Skeletal muscle satellite cell (primary cell): ENCODE measurements around the gene ACSF2.
"Not testable (repeated sequence)": the region's sequence is repeated elsewhere in the genome, so short reads cannot be mapped to it uniquely, and the experiment has no call there.

Source experiments
- H3K27me3 ChIP-seq: 2 replicates; pipeline ENCODE4 v1.7.0; 2013; ENCODE audit warnings: low read length; ENCODE audit not compliant: control insufficient read depth, insufficient read depth
- H3K36me3 ChIP-seq: 2 replicates; pipeline ENCODE4 v1.7.0; 2013; ENCODE audit warnings: mild to moderate bottlenecking, control low read depth, low read length; ENCODE audit not compliant: insufficient read depth
- H3K4me1 ChIP-seq: 2 replicates; pipeline ENCODE4 v1.7.0; 2013; ENCODE audit warnings: low read length; ENCODE audit not compliant: control insufficient read depth, insufficient read depth
- H3K4me2 ChIP-seq: 2 replicates; pipeline ENCODE4 v1.7.0; 2013; ENCODE audit warnings: mild to moderate bottlenecking, low read length
- H3K4me3 ChIP-seq: 2 replicates; pipeline ENCODE4 v1.7.0; 2013; ENCODE audit warnings: low read length
- H3K9ac ChIP-seq: 2 replicates; pipeline ENCODE4 v1.7.0; 2013; ENCODE audit warnings: mild to moderate bottlenecking, low read depth, low read length, moderate library complexity
- H3K9me3 ChIP-seq: replicated peaks from 2 replicates; pipeline ENCODE4 v1.7.0; 2013; ENCODE audit warnings: mild to moderate bottlenecking, control low read depth, low read length

ACSF2 gene

DNA sequence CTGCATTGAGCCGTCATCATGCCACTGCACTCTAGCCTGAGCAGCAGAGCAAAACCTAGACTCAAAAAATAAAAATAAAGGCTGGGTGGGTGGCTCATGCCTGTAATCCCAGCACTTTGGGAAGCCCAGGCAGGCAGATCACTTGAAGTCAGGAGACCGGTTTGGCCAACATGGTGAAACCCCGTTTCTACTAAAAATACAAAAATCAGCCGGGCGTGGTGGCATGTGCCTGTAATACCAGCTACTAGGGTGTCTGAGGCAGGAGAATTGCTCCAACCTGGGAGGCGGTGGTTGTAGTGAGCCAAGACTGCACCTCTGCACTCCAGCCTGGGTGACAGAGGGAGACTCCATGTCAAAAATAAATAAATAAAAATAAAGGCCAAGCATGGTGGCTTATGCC, 2.1 kb downstream of the ACSF2 start:
- H3K27me3 ChIP-seq, H3K4me2 ChIP-seq, H3K4me3 ChIP-seq, H3K9me3 ChIP-seq, H3K36me3 ChIP-seq, H3K9ac ChIP-seq: not testable (repeated sequence)
- peaks cover 33% of the 10 kb centered on the region for H3K4me1 ChIP-seq

DNA sequence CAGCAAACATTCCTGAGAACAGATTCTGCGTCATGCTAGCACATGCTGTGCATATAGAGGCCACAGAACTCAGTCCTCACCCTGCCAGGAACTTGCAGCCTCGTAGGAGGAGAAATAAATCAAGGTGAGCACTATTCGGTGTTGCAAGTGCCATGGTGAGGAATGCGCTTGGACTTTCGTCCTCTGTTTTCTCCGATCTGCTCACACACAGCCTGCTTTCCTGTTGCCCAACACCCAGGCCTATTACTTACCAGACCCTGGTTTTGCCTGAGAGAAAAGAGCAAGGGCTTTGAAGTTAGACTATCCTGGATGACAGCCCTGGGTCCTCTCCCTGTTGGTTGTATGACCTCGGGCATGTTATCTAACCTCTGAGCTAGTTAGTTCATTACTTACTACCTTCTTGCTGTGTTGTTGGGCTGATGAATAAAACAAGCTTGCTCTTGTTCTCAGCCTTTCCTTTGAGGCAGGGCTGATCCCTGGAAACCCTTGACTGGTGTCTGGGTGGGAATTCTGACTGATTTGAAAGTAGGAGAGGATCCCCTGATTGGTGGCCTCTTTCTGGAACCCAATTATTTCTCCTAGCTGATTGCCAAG, 2.9 kb downstream of the ACSF2 start:
- Histone ChIP-seq H3K4me2 (no peak overlapping the region), H3K4me3 (no peak overlapping the region), H3K9ac (no peak overlapping the region), H3K9me3 (no peaks in the 10 kb centered on the region), H3K4me1 (peaks cover 27% of the 10 kb centered on the region), H3K27me3 (no peaks in the 10 kb centered on the region), H3K36me3 (no peaks in the 10 kb centered on the region)

DNA sequence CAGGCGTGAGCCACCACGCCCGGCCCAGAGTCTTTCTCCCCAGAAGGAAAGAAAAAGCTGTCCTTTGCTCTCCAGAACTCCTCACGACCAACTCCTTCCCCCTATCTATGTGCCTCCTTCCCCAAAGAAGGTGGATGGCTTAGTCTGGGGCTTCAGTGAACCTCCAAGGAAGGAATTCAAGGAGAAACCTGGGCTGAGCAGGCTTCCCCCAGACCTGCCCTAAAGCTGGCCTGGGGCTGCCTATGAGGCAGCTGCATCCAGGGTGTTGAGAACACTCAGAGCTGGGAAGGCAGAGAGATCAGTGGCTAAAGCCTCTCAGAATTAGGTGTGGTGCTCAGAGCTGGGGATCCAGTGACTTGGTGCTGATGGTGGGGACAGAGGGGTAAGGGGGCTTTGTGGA, 3.8 kb downstream of the ACSF2 start:
- Histone ChIP-seq H3K4me3 (no peak overlapping the region), H3K4me1 (peaks cover 18% of the 10 kb centered on the region), H3K9me3 (no peaks in the 10 kb centered on the region), H3K9ac (no peak overlapping the region), H3K4me2 (no peak overlapping the region), H3K27me3 (no peaks in the 10 kb centered on the region), H3K36me3 (no peaks in the 10 kb centered on the region)

DNA sequence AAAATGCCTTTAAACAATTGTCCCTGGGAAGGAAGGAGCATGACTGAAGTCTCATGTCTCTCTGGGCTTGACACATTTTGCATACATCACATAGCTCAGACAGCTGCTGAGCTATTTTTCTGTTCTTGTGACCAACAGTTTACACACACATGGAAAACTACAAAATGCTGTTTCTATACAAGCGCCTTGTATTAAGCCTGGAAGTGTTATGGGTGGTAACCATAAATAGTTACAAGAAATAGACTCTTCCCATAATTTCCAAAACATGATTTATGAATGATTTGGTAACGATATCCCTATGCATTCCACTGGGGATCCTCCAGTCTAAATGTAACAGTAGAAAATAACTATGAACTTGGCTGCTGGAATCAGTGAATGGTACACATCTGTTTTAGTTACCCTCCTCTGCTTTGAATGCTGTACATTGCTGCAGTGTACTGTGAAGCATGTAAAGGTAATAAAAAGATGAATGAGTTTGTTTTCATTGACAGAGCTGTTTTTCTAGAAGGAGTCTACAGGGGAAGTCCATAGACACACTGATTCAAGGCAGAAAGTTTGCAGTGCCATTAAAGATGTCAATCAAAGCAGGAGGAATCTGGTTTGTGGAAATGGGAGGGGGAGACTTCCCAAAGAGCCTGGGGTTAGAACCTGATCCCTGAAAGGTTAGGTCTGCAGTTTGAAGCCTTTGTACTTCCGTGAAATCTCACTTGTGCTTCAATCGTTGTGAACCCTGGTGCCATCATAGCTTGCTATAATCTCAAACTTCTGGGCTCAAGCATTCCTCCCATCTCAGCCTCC, 5.0 kb downstream of the ACSF2 start:
- no peak overlapping the region for H3K4me2 ChIP-seq
- H3K9ac ChIP-seq = no peak overlapping the region
- H3K9me3 ChIP-seq = no peaks in the 10 kb centered on the region
- no peak overlapping the region for H3K4me3 ChIP-seq
- peaks cover 10% of the 10 kb centered on the region for H3K4me1 ChIP-seq
- H3K36me3 ChIP-seq = no peaks in the 10 kb centered on the region
- no peaks in the 10 kb centered on the region for H3K27me3 ChIP-seq

DNA sequence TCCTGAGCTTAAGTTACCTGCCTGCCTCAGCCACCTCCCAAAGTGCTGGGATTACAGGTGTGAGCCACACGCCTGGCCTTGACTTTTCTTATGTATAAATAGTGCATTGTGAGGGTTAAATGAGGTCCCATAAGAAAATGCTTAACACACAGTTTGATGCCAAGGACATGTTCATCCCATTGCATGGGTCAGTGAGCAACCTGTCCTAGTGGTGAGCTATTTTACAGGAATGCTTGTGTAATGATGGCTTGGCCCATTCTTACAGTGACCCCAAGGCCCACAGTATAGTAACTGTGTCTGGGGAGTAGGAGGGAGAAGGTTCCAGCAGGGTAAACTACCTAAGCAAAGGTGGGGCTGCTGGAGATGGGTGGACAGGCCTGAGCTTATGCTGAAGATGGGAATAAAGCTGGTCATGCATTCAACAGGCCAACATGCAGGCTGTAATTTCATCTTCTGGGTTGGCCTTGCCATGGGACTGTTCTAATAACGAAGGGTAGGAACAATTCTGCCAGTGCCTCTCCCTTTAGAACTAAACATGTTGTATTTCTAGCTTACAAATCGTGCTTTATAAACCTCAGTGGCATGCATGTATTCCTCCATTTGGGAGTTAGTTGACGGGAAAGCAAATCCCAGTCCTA, 6.2 kb downstream of the ACSF2 start:
- Histone ChIP-seq H3K36me3 (no peaks in the 10 kb centered on the region), H3K9ac (no peak overlapping the region), H3K9me3 (no peaks in the 10 kb centered on the region), H3K4me1 (peaks cover 1% of the 10 kb centered on the region), H3K4me3 (no peak overlapping the region), H3K4me2 (no peak overlapping the region), H3K27me3 (no peaks in the 10 kb centered on the region)

DNA sequence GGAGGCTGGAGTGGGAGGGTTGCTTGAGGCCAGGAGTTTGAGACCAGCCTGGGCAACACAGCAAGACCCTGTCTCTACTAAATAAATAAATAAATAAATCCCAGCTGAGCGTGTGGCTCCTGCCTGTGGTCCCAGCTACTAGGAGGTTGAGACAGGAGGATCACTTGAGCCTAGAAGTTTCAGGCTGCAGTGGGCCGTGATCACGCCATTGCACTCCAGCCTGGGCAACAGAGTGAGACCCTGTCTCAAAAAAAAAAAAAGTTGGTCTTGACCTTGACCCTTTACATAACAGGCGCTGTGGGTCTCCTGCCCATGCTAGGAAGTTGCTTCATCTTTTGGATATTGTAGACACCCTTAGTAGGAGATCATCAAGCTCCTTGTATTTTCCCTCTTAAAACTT, 11.4 kb downstream of the ACSF2 start:
- no peaks in the 10 kb centered on the region for H3K27me3 ChIP-seq
- no peak overlapping the region for H3K4me2 ChIP-seq
- no peaks in the 10 kb centered on the region for H3K4me1 ChIP-seq
- H3K9ac ChIP-seq = no peak overlapping the region
- no peak overlapping the region for H3K4me3 ChIP-seq
- H3K36me3 ChIP-seq = peaks cover 4% of the 10 kb centered on the region
- no peaks in the 10 kb centered on the region for H3K9me3 ChIP-seq

DNA sequence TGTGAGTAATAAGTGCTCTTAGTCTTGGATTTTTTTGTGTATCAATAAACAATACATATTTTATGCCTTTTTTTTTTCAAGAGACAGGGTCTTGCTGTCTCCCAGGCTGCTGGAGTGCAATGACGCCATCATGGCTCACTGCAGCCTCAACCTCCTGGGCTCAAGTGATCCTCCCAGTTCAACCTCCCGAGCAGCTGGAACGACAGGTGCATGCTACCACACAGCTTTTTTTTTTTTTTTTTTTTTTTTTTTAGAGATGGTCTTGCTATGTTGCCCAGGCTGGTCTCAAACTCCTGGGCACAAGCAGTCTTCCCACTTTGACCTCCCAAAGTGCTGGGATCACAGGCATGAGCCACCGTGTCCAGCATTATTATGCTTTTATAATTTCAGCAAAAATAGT, 13.0 kb downstream of the ACSF2 start:
- Histone ChIP-seq H3K9ac (no peak overlapping the region), H3K4me2 (no peak overlapping the region), H3K36me3 (peaks cover 4% of the 10 kb centered on the region), H3K4me3 (no peak overlapping the region), H3K27me3 (no peaks in the 10 kb centered on the region), H3K9me3 (no peaks in the 10 kb centered on the region), H3K4me1 (peaks cover 6% of the 10 kb centered on the region)

DNA sequence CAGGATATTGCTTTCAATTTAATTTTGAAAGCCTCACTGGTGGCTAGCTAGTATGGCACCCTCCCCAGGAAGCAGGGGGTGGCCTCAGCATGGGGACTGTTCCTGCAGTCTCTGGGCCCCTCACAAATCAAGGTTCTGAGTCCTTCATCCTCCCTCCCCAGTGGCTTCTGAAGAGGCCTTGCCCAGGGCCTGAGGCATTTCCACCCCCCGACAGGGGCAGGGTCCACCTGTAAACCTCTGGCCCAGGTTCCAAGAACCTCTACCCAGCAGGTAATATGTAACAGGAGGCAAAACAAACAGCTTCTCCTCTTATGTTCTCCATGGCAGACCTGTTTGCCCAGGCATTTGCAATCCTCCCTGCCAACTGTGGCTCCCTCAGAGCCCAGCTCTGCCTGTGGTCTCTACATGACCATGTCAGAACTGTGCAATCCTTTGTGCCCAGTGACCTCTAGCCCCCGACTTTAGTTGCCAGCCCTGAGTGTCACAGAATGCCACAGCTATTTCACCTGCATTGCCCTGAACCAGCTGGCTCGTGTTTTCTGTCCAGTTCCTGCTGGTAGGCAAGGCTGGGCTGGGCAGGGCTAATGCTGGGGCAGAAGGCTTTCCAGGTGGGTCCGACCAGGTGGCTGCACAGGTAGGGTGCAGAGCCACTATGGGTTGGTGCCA, 14.3 kb downstream of the ACSF2 start:
- H3K36me3 ChIP-seq = peaks cover 4% of the 10 kb centered on the region

DNA sequence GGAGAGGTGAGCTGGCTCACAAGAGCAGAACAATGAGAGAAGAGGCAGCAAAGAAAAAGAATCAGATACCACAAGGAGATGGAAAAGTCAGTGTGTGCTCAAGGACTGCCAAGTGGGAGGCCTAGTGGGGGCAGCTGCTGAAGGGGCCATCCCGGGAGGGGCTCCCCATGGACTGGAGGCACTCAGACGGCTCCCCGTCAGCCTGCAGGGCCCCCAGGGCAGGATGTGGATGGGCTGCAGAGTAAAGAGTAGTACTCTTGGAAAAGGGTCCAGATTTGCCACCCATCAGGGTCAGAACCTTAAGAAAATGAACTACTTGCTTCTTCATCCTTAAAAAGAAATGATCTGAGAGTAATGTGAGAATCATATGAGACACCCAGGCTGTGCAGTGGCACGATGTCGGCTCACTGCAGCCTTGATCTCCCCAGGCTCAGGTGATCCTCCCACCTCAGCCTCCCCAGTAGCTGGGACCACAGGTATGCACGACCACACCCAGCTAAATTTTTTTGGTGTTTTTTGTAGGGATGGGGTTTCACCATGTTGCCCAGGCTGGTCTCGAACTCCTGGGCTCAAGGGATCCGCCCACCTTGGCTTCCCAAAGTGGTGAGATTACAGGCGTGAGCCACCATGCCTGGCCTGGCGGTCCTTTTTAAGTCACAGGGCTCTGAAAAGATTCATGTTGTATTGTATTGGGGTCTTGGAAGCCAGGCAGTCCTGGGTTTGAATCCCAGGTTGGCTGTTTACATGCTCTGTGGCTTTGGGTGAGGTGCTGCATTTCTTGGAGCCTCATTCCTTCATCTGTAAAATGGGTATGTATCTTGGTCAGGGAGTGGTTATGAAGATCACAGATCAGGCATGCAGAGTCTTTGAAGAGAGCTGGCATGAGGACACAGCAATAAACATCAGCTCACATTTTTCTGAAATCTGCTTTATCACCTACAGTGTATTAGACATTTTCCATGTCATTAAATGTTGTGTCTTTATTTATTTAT, 15.1 kb downstream of the ACSF2 start:
- peaks cover 6% of the 10 kb centered on the region for H3K4me1 ChIP-seq
- no peak overlapping the region for H3K4me2 ChIP-seq
- H3K36me3 ChIP-seq = peaks cover 4% of the 10 kb centered on the region
- no peak overlapping the region for H3K9ac ChIP-seq
- H3K9me3 ChIP-seq = no peaks in the 10 kb centered on the region
- H3K4me3 ChIP-seq = no peak overlapping the region
- no peaks in the 10 kb centered on the region for H3K27me3 ChIP-seq

More for the DNA sequence above, 14.3 kb downstream of the ACSF2 start:
- Histone ChIP-seq H3K4me2 (no peak overlapping the region), H3K9me3 (no peaks in the 10 kb centered on the region), H3K4me3 (no peak overlapping the region), H3K4me1 (peaks cover 6% of the 10 kb centered on the region), H3K9ac (no peak overlapping the region), H3K27me3 (no peaks in the 10 kb centered on the region)

DNA sequence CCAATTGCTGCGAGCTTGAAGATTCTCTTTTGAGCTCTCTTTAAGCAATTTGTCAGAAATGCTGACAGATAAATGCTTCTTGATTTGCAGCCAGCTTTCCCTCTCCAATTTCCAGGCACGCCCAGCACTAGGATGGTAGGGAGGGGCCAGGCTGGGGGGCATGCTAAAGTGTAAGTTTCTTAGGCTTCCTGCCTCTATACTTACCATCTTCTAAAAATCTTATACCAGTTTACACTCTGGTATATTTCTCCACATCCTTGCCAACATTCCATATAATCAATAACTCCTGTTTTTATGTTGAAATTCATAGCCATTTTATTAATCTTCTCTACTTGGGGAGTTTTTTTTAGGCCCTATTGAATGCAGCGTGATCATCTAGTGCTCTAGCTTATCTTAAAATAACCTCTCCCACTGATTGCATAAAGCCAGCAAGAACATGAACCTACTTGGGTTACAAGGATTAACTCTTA, 17.5 kb downstream of the ACSF2 start:
- Histone ChIP-seq H3K4me2 (no peak overlapping the region), H3K4me3 (no peak overlapping the region), H3K9ac (no peak overlapping the region), H3K27me3 (no peaks in the 10 kb centered on the region), H3K9me3 (no peaks in the 10 kb centered on the region), H3K36me3 (no peaks in the 10 kb centered on the region), H3K4me1 (peaks cover 6% of the 10 kb centered on the region)
